Measurements from ENCODE around the gene FUBP3.

FUBP3 gene

GRCh38 chr9:130578865-130579737 is at the start of gene FUBP3:
FUBP3 (plus strand) TSS chr9:130579577; CDS start chr9:130579681, 104 bp downstream.
- peak; percentile 82 for DNase-seq (ENCODE audit: low read depth)

GRCh38 chr9:130530938-130531337 is 48.4 kb upstream of the FUBP3 start:
- no peak for DNase-seq (ENCODE audit: low read depth)

GRCh38 chr9:130531670-130532069 is 47.7 kb upstream of the FUBP3 start:
- DNase-seq (ENCODE audit: low read depth): no peak

- no peak for DNase-seq (ENCODE audit: low read depth)
Measured at GRCh38 chr9:130532426-130533080, 46.8 kb upstream of the FUBP3 start.

GRCh38 chr9:130535818-130536521 is 43.4 kb upstream of the FUBP3 start:
- DNase-seq (ENCODE audit: low read depth): no peak

GRCh38 chr9:130536701-130537107 is 42.7 kb upstream of the FUBP3 start:
- DNase-seq (ENCODE audit: low read depth): no peak

- no peak for DNase-seq (ENCODE audit: low read depth)
Measured at GRCh38 chr9:130537346-130538050, 41.9 kb upstream of the FUBP3 start.

- no peak for DNase-seq (ENCODE audit: low read depth)
Measured at GRCh38 chr9:130539420-130540223, 39.8 kb upstream of the FUBP3 start.

- DNase-seq (ENCODE audit: low read depth): no peak
Measured at GRCh38 chr9:130541533-130541932, 37.8 kb upstream of the FUBP3 start.

GRCh38 chr9:130542038-130542437 is 37.3 kb upstream of the FUBP3 start:
- DNase-seq (ENCODE audit: low read depth): no peak

GRCh38 chr9:130542457-130543228 is 36.7 kb upstream of the FUBP3 start:
- no peak for DNase-seq (ENCODE audit: low read depth)

GRCh38 chr9:130543368-130543767 is 36.0 kb upstream of the FUBP3 start:
- DNase-seq (ENCODE audit: low read depth): no peak

GRCh38 chr9:130543859-130544258 is 35.5 kb upstream of the FUBP3 start:
- DNase-seq (ENCODE audit: low read depth): no peak

GRCh38 chr9:130544364-130544763 is 35.0 kb upstream of the FUBP3 start:
- no peak for DNase-seq (ENCODE audit: low read depth)

- DNase-seq (ENCODE audit: low read depth): no peak
Measured at GRCh38 chr9:130548103-130548502, 31.3 kb upstream of the FUBP3 start.

- DNase-seq (ENCODE audit: low read depth): no peak
Measured at GRCh38 chr9:130549093-130549735, 30.2 kb upstream of the FUBP3 start.

GRCh38 chr9:130554606-130555005 is 24.8 kb upstream of the FUBP3 start:
- DNase-seq (ENCODE audit: low read depth): no peak

GRCh38 chr9:130555061-130555460 is 24.3 kb upstream of the FUBP3 start:
- no peak for DNase-seq (ENCODE audit: low read depth)

- DNase-seq (ENCODE audit: low read depth): no peak
Measured at GRCh38 chr9:130555968-130556367, 23.4 kb upstream of the FUBP3 start.
